Trophoblast cell (in vitro differentiated cells and primary cell): ENCODE data around the gene NNMT.

Experiments used
- DNase-seq, 2 donors: peaks; one replicate each; pipeline ENCODE4 v3.0.0-alpha.2; 2016
- H2AFZ ChIP-seq: 2 replicates; pipeline ENCODE4 v1.6.1; 2013; ENCODE audit warnings: low read length, moderate library complexity, mild to moderate bottlenecking; ENCODE audit not compliant: insufficient read depth, poor library complexity
- H2AK5ac ChIP-seq: 2 replicates; pipeline ENCODE4 v1.6.1; 2013; ENCODE audit warnings: mild to moderate bottlenecking, low read length
- H2BK120ac ChIP-seq: 2 replicates; pipeline ENCODE4 v1.6.1; 2013; ENCODE audit warnings: low read length, mild to moderate bottlenecking, moderate library complexity; ENCODE audit not compliant: insufficient read depth, poor library complexity
- H2BK12ac ChIP-seq: 2 replicates; pipeline ENCODE4 v1.6.1; 2013; ENCODE audit warnings: mild to moderate bottlenecking, low read length, moderate library complexity
- H2BK5ac ChIP-seq: 2 replicates; pipeline ENCODE4 v1.6.1; 2013; ENCODE audit warnings: low read length, low read depth, moderate library complexity, mild to moderate bottlenecking; ENCODE audit not compliant: poor library complexity
- H3K14ac ChIP-seq: 2 replicates; pipeline ENCODE4 v1.6.1; 2013; ENCODE audit warnings: mild to moderate bottlenecking, low read length
- H3K18ac ChIP-seq: 2 replicates; pipeline ENCODE4 v1.6.1; 2013; ENCODE audit warnings: mild to moderate bottlenecking, low read length
- H3K23ac ChIP-seq: 2 replicates; pipeline ENCODE4 v1.6.1; 2013; ENCODE audit warnings: low read length
- H3K27ac ChIP-seq: 2 replicates; pipeline ENCODE4 v1.5.1; 2013; ENCODE audit warnings: low read depth, mild to moderate bottlenecking, inconsistent platforms, low read length, moderate library complexity
- H3K27me3 ChIP-seq: 2 replicates; pipeline ENCODE4 v1.6.1; 2013; ENCODE audit warnings: inconsistent platforms, mild to moderate bottlenecking, low read length, moderate library complexity; ENCODE audit not compliant: insufficient read depth
- H3K36me3 ChIP-seq, 2 experiments: 1 replicate in 1 of 2; 2 replicates in 1 of 2; pipeline ENCODE4 v1.6.1; 2013; ENCODE audit warnings: low read length in 2 of 2, mild to moderate bottlenecking in 2 of 2, moderate library complexity in 1 of 2; ENCODE audit not compliant: insufficient read depth in 2 of 2, control insufficient read depth in 1 of 2
- H3K4ac ChIP-seq: 2 replicates; pipeline ENCODE4 v1.6.1; 2013; ENCODE audit warnings: low read depth, mild to moderate bottlenecking, low read length, moderate library complexity
- H3K4me1 ChIP-seq, 2 experiments: 1 replicate in 1 of 2; 2 replicates in 1 of 2; pipeline ENCODE4 v1.6.1; 2013; ENCODE audit warnings: low read length in 2 of 2, mild to moderate bottlenecking in 2 of 2, moderate library complexity in 1 of 2; ENCODE audit not compliant: insufficient read depth in 2 of 2, control insufficient read depth in 1 of 2
- H3K4me2 ChIP-seq: 2 replicates; pipeline ENCODE4 v1.6.1; 2013; ENCODE audit warnings: inconsistent platforms, mild to moderate bottlenecking, low read length, moderate library complexity
- H3K4me3 ChIP-seq: 2 replicates; pipeline ENCODE4 v1.5.1; 2013; ENCODE audit warnings: mild to moderate bottlenecking, low read depth, low read length, inconsistent platforms
- H3K79me1 ChIP-seq: one replicate; pipeline ENCODE4 v1.6.1; 2013; ENCODE audit warnings: low read length
- H3K79me2 ChIP-seq: 2 replicates; pipeline ENCODE4 v1.6.1; 2013; ENCODE audit warnings: low read length, mild to moderate bottlenecking; ENCODE audit not compliant: control insufficient read depth, insufficient read depth, poor library complexity
- H3K9ac ChIP-seq: 2 replicates; pipeline ENCODE4 v1.6.1; 2013; ENCODE audit warnings: mild to moderate bottlenecking, low read length
- H3K9me3 ChIP-seq: 2 replicates; pipeline ENCODE4 v1.6.1; 2013; ENCODE audit warnings: low read depth, mild to moderate bottlenecking, control low read depth, inconsistent platforms, low read length; ENCODE audit not compliant: insufficient read depth
- H4K12ac ChIP-seq: 2 replicates; pipeline ENCODE4 v1.6.1; 2013; ENCODE audit warnings: low read depth, mild to moderate bottlenecking, low read length, moderate library complexity
- H4K8ac ChIP-seq: 2 replicates; pipeline ENCODE4 v1.6.1; 2013; ENCODE audit warnings: low read depth, mild to moderate bottlenecking, low read length, moderate library complexity
- H4K91ac ChIP-seq: one replicate; pipeline ENCODE4 v1.6.1; 2013; ENCODE audit warnings: low read depth, mild to moderate bottlenecking, low read length, moderate library complexity
- WGBS: extraction: QIAGEN DNeasy Blood & Tissue Kit; methylation state at CpG from one replicate; pipeline ENCODE4 v1.1.7; 2013; ENCODE audit warnings: missing lambda C conversion rate; ENCODE audit not compliant: insufficient read length, insufficient coverage; ENCODE audit errors: extremely low coverage; 5-methylcytosine and 5-hydroxymethylcytosine counted together

Gene NNMT

GRCh38 chr11:114264381-114264780 lies 31.8 kb upstream of the NNMT start:
- Histone ChIP-seq H4K8ac (no peak overlapping the region), H3K9me3 (no peaks in the 10 kb centered on the region)
- WGBS: no CpG with 5 or more reads among the region's 2 CpGs

GRCh38 chr11:114265122-114265878 lies 30.9 kb upstream of the NNMT start:
- Histone ChIP-seq H3K27me3 (no peaks in the 10 kb centered on the region), H3K79me1 (no peaks in the 10 kb centered on the region)

More at GRCh38 chr11:114264381-114264780, 31.8 kb upstream of the NNMT start:
- no peak overlapping the region for H3K14ac ChIP-seq
- H3K4me1 ChIP-seq: no peaks in the 10 kb centered on the region
- no peak overlapping the region for H2AFZ ChIP-seq
- no peak overlapping the region for H2BK5ac ChIP-seq
- H2BK120ac ChIP-seq: no peak overlapping the region
- H3K23ac ChIP-seq: no peak overlapping the region
- H3K9ac ChIP-seq: no peak overlapping the region
- H3K27ac ChIP-seq: no peak overlapping the region
- DNase-seq: no peak
- no peak overlapping the region for H2BK12ac ChIP-seq
- no peaks in the 10 kb centered on the region for H3K79me1 ChIP-seq
- H3K36me3 ChIP-seq: no peaks in the 10 kb centered on the region
- H3K18ac ChIP-seq: no peak overlapping the region
- H3K4ac ChIP-seq: no peak overlapping the region
- no peak overlapping the region for H2AK5ac ChIP-seq
- no peak overlapping the region for H3K4me2 ChIP-seq
- no peaks in the 10 kb centered on the region for H3K27me3 ChIP-seq
- no peaks in the 10 kb centered on the region for H3K79me2 ChIP-seq
- H4K91ac ChIP-seq: no peak overlapping the region
- H3K4me3 ChIP-seq: no peak overlapping the region
- H4K12ac ChIP-seq: no peak overlapping the region

DNA sequence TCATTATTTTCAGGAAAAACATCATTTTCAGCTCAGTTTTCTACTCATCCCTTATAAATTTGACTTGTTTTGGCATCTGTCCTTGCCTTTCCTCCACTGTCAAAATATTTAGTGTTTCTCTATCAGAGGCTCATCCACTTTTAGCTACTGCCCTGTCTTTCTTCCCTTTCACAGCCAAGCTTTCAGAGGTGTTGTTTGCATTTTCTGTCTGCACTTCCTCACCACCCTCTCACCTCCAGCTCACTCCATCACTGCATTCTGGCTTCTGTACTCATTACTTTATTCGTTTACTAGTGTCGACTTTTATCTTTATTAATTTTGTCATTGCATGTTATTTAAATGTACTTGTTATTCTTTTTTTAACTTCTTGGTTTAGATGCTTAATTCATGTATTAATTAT lies 26.7 kb upstream of the NNMT start:
- no peak overlapping the region for H3K27ac ChIP-seq
- no peaks in the 10 kb centered on the region for H3K79me2 ChIP-seq
- H2AFZ ChIP-seq: no peak overlapping the region
- WGBS: no CpG with 5 or more reads among the region's 2 CpGs
- H3K9me3 ChIP-seq: no peaks in the 10 kb centered on the region
- no peaks in the 10 kb centered on the region for H3K4me1 ChIP-seq
- H2BK12ac ChIP-seq: no peak overlapping the region
- no peaks in the 10 kb centered on the region for H3K79me1 ChIP-seq
- H2AK5ac ChIP-seq: no peak overlapping the region
- H4K12ac ChIP-seq: no peak overlapping the region
- H3K18ac ChIP-seq: no peak overlapping the region
- H3K4ac ChIP-seq: no peak overlapping the region
- DNase-seq: no peak
- no peak overlapping the region for H3K14ac ChIP-seq
- no peak overlapping the region for H2BK120ac ChIP-seq
- no peak overlapping the region for H4K91ac ChIP-seq
- no peaks in the 10 kb centered on the region for H3K36me3 ChIP-seq
- no peak overlapping the region for H3K4me3 ChIP-seq
- H3K27me3 ChIP-seq: no peaks in the 10 kb centered on the region
- H3K23ac ChIP-seq: no peak overlapping the region
- no peak overlapping the region for H3K4me2 ChIP-seq
- H3K9ac ChIP-seq: no peak overlapping the region
- no peak overlapping the region for H4K8ac ChIP-seq
- H2BK5ac ChIP-seq: no peak overlapping the region

More at GRCh38 chr11:114265122-114265878, 30.9 kb upstream of the NNMT start:
- H3K4ac ChIP-seq: no peak overlapping the region
- H3K79me2 ChIP-seq: no peaks in the 10 kb centered on the region
- no peak overlapping the region for H3K14ac ChIP-seq
- H3K9me3 ChIP-seq: no peaks in the 10 kb centered on the region
- no peak overlapping the region for H4K91ac ChIP-seq
- no peak overlapping the region for H4K12ac ChIP-seq
- H2BK12ac ChIP-seq: no peak overlapping the region
- H2BK5ac ChIP-seq: no peak overlapping the region
- H3K18ac ChIP-seq: no peak overlapping the region
- no peak overlapping the region for H3K4me2 ChIP-seq
- H3K23ac ChIP-seq: no peak overlapping the region
- no peak overlapping the region for H4K8ac ChIP-seq
- no peaks in the 10 kb centered on the region for H3K4me1 ChIP-seq
- no peaks in the 10 kb centered on the region for H3K36me3 ChIP-seq
- no peak overlapping the region for H2BK120ac ChIP-seq
- no peak overlapping the region for H2AFZ ChIP-seq
- H3K9ac ChIP-seq: no peak overlapping the region
- DNase-seq: no peak
- no peak overlapping the region for H2AK5ac ChIP-seq
- H3K4me3 ChIP-seq: no peak overlapping the region
- no peak overlapping the region for H3K27ac ChIP-seq
- no CpG with 5 or more reads among the region's 8 CpGs for WGBS

DNA sequence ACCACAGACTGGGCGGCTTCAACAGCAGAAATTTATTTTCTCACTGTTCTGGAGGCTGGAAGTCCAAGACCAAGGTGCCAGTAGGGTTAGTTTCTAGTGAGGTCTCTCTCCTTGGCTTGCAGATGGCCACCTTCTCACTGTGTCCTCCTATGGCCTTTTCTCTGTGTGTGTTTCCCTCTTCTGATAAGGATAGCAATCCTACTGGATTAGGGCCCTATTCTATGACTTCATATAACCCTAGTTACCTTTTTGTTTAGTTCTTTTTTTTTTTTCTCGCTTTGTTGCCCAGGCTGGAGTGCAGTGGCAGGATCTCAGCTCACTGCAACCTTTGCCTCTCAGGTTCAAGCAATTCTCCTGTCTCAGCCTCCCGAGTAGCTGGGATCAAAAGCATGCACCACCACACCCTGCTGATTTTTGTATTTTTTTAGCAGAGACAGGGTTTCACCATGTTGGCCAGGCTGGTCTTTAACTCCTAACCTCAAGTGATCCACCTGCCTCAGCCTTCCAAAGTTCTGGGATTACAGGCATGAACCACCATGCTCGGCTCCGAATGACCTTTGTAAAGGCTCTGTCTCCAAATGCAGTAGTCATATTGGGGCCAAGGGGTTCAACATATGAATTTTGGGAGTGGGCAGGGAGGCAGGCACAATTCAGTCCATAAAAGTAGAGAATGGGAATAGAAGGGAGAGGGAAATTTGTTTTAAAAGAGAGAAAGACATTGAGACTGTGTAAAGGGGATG lies 25.5 kb upstream of the NNMT start:
- Histone ChIP-seq H3K4me1 (no peaks in the 10 kb centered on the region), H3K9me3 (no peaks in the 10 kb centered on the region), H2AFZ (no peak overlapping the region), H3K27me3 (no peaks in the 10 kb centered on the region), H2AK5ac (no peak overlapping the region), H3K18ac (no peak overlapping the region), H3K4me3 (no peak overlapping the region), H3K4me2 (no peak overlapping the region), H4K8ac (no peak overlapping the region), H2BK120ac (no peak overlapping the region), H2BK5ac (no peak overlapping the region), H4K12ac (no peak overlapping the region), H2BK12ac (no peak overlapping the region), H3K4ac (no peak overlapping the region), H3K79me2 (no peaks in the 10 kb centered on the region), H3K14ac (no peak overlapping the region), H3K36me3 (no peaks in the 10 kb centered on the region), H3K23ac (no peak overlapping the region), H3K79me1 (no peaks in the 10 kb centered on the region), H4K91ac (no peak overlapping the region), H3K27ac (no peak overlapping the region), H3K9ac (no peak overlapping the region)
- no peak for DNase-seq
- WGBS: no CpG with 5 or more reads among the region's 5 CpGs
